Tibial nerve (tissue), 3 donors: ENCODE measurements around the gene APC2.

Experiments used
- CTCF ChIP-seq, 5 experiments: fragments of 200-600 bp in 3 of 5; fragments of 450-650 bp in 2 of 5; sonication (generic) in 3 of 5; IDR thresholded peaks; one replicate each; pipeline ENCODE4 v1.5.1; 2016 to 2019; ENCODE audit warnings: antibody characterized with exemption in 5 of 5, mild to moderate bottlenecking in 3 of 5, moderate library complexity in 2 of 5
- POLR2A ChIP-seq, 2 donors: fragments of 450-650 bp; IDR thresholded peaks; one replicate each; pipeline ENCODE4 v1.6.1; 2017; ENCODE audit warnings: antibody characterized with exemption in 2 of 2, mild to moderate bottlenecking in 2 of 2, moderate library complexity in 2 of 2

GRCh38 chr19:1402411-1403070 is 47.4 kb upstream of the APC2 start:
- TF ChIP-seq CTCF (IDR thresholded peaks at IDR 0.05) = no peak
- TF ChIP-seq POLR2A (IDR thresholded peaks at IDR 0.05) = no peak
